HG03354 (cell line): ENCODE results near the gene UBTD1.

Source experiments
- ATAC-seq: cut with Tn5 transposase; IDR thresholded peaks from one replicate; pipeline ENCODE4 v1.9.1; 2021; ENCODE audit warnings: mild to moderate bottlenecking; ENCODE audit not compliant: unreplicated experiment, poor library complexity, severe bottlenecking

UBTD1 gene

GRCh38 chr10:97598407-97599271 is 99.9 kb downstream of the UBTD1 start:
- no peak for ATAC-seq

GRCh38 chr10:97599272-97599619 is 100.5 kb downstream of the UBTD1 start:
- ATAC-seq, result no peak

- no peak for ATAC-seq
These were observed 101.9 kb downstream of the UBTD1 start for GRCh38 chr10:97600616-97601015.

- ATAC-seq, result no peak
These were observed 102.8 kb downstream of the UBTD1 start for GRCh38 chr10:97601268-97602215.

- no peak for ATAC-seq
These were observed 108.4 kb downstream of the UBTD1 start for GRCh38 chr10:97607095-97607636.

- no peak for ATAC-seq
These were observed 110.4 kb downstream of the UBTD1 start for GRCh38 chr10:97608991-97609561.

GRCh38 chr10:97611473-97611872 is 112.7 kb downstream of the UBTD1 start:
- ATAC-seq, result no peak

GRCh38 chr10:97612386-97612785 is 113.7 kb downstream of the UBTD1 start:
- ATAC-seq, result no peak

- ATAC-seq, result no peak
These were observed 119.6 kb downstream of the UBTD1 start for GRCh38 chr10:97618285-97618684.

- ATAC-seq, result no peak
These were observed 120.0 kb downstream of the UBTD1 start for GRCh38 chr10:97618733-97619132.
